Activated effector memory CD4-positive, alpha-beta T cell treated with Interleukin-2 at 50 U/mL for 16 hours (primary cell): ENCODE data around the gene PARS2.
A peak's percentile ranks its signal among the peaks of the same experiment; 100 is the strongest.

ENCODE experiments used
- DNase-seq: peaks from one replicate; pipeline ENCODE4 v3.0.0-alpha.2; 2020

The PARS2 gene

GRCh38 chr1:54721719-54722118 lies 42.6 kb downstream of the PARS2 start:
- no peak for DNase-seq

DNA sequence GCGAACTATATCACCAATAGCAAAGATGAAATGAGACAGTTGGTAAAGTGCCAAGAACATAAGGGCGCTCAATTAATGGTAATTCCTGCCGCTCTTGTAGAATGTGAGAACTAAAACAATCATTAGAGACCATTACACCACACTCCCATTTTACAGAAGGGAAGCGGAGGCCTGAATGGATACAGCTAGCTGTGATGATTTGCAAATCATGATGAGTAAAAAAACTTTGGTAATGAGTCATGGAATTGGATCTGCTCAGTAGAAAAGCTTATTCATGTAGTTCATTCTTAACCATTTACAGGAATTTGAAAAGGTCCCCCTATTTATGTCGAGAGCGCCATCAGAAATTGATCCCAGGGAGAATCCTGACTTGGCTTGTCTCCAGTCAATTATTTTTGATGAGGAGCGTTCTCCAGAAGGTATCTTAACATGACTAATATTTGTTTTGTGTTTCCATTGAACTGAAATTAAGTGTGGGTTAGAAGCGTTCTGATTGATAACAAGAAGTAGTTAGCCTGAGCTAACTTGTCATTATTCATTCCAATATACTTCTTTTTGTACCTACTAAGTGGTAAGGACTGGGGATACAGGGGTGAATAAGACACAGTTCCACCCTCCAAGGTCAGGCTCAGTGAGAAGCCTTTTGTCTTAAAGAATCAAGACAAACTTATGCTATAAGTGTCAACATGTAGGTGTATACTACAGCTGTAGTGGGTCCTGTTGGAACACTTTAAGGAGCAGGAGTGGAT lies 47.9 kb downstream of the PARS2 start:
- DNase-seq, result no peak

DNA sequence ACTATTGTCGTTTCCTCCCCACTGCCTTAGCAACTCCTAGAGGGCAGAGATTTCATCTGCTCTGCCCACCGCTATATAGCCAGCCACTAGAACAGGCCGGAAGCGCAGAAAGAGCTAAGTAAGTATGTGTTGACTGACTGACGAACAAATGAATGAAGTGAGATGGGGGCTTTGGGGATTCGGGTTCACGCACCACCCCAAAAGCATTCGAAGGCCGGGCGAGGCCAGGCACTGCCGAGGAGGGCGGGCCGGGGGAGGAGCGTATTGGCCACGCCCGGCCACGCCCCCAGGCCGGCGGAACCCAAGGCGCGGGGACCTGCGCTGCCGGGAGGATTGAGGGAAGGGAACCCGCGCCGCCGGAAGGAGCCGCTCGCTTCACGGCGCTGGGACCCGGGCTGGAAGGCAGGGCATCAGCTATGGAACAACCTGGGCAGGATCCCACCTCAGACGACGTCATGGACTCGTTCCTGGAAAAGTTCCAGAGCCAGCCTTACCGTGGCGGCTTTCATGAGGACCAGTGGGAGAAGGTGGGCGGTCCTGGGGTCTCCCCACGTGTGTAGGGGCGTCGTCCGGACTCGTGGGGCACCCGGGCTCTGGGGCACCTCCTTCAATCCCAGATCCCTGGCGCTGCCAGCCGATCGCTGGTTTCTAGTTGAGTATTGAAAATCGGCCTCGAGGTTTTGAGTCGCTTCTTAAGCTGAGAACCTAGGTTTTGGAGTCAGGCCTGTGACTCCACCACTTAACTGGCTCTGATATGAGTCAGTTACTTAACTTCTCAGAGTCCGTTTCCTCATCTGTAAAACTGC lies 48.6 kb downstream of the PARS2 start, which contains the start of gene TTC4:
TSS of gene TTC4 (plus strand) at position 369 of the 806 bp plus-strand sequence. CDS start at position 417, 48 bp downstream.
- peak; percentile 79 for DNase-seq

DNA sequence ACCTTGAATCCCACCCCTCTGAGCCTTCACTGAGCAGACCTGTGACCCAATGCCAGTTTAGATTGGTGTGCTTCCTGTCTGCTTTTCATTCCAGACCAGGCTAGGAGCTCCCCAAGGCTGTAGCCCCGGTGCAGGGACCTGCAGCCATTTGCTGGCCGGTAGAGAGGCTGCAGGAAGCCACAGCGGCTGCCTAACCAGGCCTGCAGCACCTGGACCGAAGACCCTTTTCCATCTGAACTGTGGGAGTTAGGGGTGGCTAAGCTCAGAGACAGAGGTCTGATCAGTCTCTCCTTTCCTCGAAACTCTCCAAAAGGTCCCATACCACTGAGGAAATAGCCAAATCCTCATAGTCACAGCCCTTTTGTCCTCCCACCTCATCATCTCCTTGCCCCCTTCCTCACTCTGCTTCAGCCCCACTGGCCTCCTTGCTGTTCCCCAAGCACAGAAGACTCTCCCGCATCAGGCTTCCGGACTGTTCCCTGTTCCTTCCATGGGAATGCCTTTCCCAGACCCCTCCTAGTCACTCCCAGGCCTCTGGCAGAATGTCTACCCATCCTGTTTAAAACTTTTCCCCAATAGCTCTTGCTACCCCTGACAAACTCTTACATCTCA lies 49.3 kb downstream of the PARS2 start:
- no peak for DNase-seq

DNA sequence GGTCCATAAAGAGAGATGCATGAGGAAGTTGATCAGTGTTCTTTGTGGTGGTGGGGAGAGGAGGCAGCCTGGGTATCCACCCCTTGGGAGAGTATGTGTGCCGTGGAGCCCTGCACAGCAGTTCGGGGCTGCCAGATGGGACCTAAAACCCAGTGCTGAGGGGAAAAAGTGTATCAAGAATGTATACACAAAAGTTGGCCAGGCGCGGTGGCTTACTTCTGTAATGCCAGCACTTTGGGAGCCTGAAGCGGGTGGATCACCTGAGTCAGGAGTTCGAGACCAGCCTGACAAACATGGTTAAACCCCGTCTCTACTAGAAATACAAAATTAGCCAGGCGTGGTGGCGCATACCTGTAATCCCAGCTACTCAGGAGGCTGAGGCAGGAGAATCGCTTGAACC lies 52.8 kb downstream of the PARS2 start:
- no peak for DNase-seq

- DNase-seq, result no peak
Observed at GRCh38 chr1:54710841-54711240, 53.5 kb downstream of the PARS2 start.

- DNase-seq, result no peak
Observed at GRCh38 chr1:54710434-54710833, 53.9 kb downstream of the PARS2 start.

- DNase-seq, result no peak
Observed at GRCh38 chr1:54709547-54710292, 54.6 kb downstream of the PARS2 start.

DNA sequence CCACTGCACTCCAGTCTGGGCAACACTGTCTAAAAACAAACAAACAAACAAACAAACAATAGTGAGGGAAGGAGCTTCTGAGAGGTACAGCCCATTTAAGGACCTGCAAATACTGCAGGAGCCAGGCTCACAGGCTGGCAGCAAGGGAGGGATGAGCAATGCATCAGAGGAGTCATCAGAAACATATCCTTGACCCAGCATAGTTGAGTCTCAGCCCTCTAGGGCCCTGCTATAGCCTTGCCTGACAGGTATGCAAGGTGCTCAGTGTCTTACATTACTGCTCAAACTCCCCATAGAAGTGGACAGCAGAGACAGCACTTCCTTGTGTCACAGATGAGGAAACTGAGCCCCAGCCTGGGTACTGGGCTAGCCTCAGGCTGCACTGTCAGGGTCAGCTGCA lies 55.9 kb downstream of the PARS2 start:
- DNase-seq, result no peak
